ENCODE data around the gene YRDC. TPM values are rescaled to one million over a fixed set of nuclear protein-coding genes. Genes with fewer than 3 reads are reported as not detected.
"Not testable (repeated sequence)": the region's sequence is repeated elsewhere in the genome, so short reads cannot be mapped to it uniquely, and the experiment has no call there.

YRDC gene
- total RNA-seq, 1 donor from 2014 or later, result 14.0 TPM

- peaks cover 3% of the 10 kb centered on the region for H3K27me3 Mint-ChIP-seq
- H3K4me3 Mint-ChIP-seq (ENCODE audit: low read depth), result peak overlapping the region; percentile 59
- TF ChIP-seq CTCF (IDR thresholded peaks at IDR 0.05; ENCODE audit: unreplicated experiment), result no peak
- no peaks in the 10 kb centered on the region for H3K9me3 Mint-ChIP-seq (ENCODE audit: low read depth)
- no peak for DNase-seq (ENCODE audit: low spot score, unreplicated experiment)
- peaks cover 4% of the 10 kb centered on the region for H3K36me3 Mint-ChIP-seq (ENCODE audit: insufficient read depth)
- H3K27ac Mint-ChIP-seq, result no peak overlapping the region
- peaks cover 19% of the 10 kb centered on the region for H3K4me1 Mint-ChIP-seq (ENCODE audit: low read depth)
These were observed 14.9 kb downstream of the YRDC start for GRCh38 chr1:37792943-37793686.

GRCh38 chr1:37782491-37782890 lies 25.5 kb downstream of the YRDC start:
- no peaks in the 10 kb centered on the region for H3K9me3 Mint-ChIP-seq (ENCODE audit: low read depth)
- H3K36me3 Mint-ChIP-seq (ENCODE audit: insufficient read depth), result no peaks in the 10 kb centered on the region
- H3K4me1 Mint-ChIP-seq (ENCODE audit: low read depth), result no peaks in the 10 kb centered on the region
- no peak for DNase-seq (ENCODE audit: low spot score, unreplicated experiment)
- peaks cover 37% of the 10 kb centered on the region for H3K27me3 Mint-ChIP-seq
- H3K27ac Mint-ChIP-seq, result no peak overlapping the region
- no peak overlapping the region for H3K4me3 Mint-ChIP-seq (ENCODE audit: low read depth)
- TF ChIP-seq CTCF (IDR thresholded peaks at IDR 0.05; ENCODE audit: unreplicated experiment), result no peak

GRCh38 chr1:37778654-37779053 lies 29.4 kb downstream of the YRDC start:
- Mint-ChIP-seq H3K4me1 (ENCODE audit: low read depth) (no peaks in the 10 kb centered on the region), H3K36me3 (ENCODE audit: insufficient read depth) (no peaks in the 10 kb centered on the region), H3K4me3 (ENCODE audit: low read depth) (no peak overlapping the region), H3K27ac (no peak overlapping the region), H3K9me3 (ENCODE audit: low read depth) (no peaks in the 10 kb centered on the region), H3K27me3 (peaks cover 30% of the 10 kb centered on the region)
- TF ChIP-seq CTCF (IDR thresholded peaks at IDR 0.05; ENCODE audit: unreplicated experiment), result no peak
- no peak for DNase-seq (ENCODE audit: low spot score, unreplicated experiment)

GRCh38 chr1:37776946-37777516 lies 31.0 kb downstream of the YRDC start:
- peaks cover 33% of the 10 kb centered on the region for H3K27me3 Mint-ChIP-seq
- H3K4me1 Mint-ChIP-seq (ENCODE audit: low read depth), result no peaks in the 10 kb centered on the region
- DNase-seq (ENCODE audit: low spot score, unreplicated experiment), result no peak
- TF ChIP-seq CTCF (IDR thresholded peaks at IDR 0.05; ENCODE audit: unreplicated experiment), result no peak
- no peak overlapping the region for H3K27ac Mint-ChIP-seq
- H3K9me3 Mint-ChIP-seq (ENCODE audit: low read depth), result no peaks in the 10 kb centered on the region
- H3K4me3 Mint-ChIP-seq (ENCODE audit: low read depth), result no peak overlapping the region
- no peaks in the 10 kb centered on the region for H3K36me3 Mint-ChIP-seq (ENCODE audit: insufficient read depth)

- peaks cover 50% of the 10 kb centered on the region for H3K27me3 Mint-ChIP-seq
- H3K4me1 Mint-ChIP-seq (ENCODE audit: low read depth); H3K27ac Mint-ChIP-seq; DNase-seq (ENCODE audit: low spot score, unreplicated experiment); H3K9me3 Mint-ChIP-seq (ENCODE audit: low read depth); H3K36me3 Mint-ChIP-seq (ENCODE audit: insufficient read depth); H3K4me3 Mint-ChIP-seq (ENCODE audit: low read depth): not testable (repeated sequence)
These were observed 36.6 kb downstream of the YRDC start for GRCh38 chr1:37771440-37771839.

- no peak for DNase-seq (ENCODE audit: low spot score, unreplicated experiment)
- TF ChIP-seq CTCF (IDR thresholded peaks at IDR 0.05; ENCODE audit: unreplicated experiment), result no peak
These were observed 40.5 kb downstream of the YRDC start for GRCh38 chr1:37767488-37767887.

More at GRCh38 chr1:37767488-37767887, 40.5 kb downstream of the YRDC start:
- Mint-ChIP-seq H3K36me3 (ENCODE audit: insufficient read depth) (no peaks in the 10 kb centered on the region), H3K27me3 (peaks cover 86% of the 10 kb centered on the region), H3K9me3 (ENCODE audit: low read depth) (no peaks in the 10 kb centered on the region), H3K4me1 (ENCODE audit: low read depth) (no peaks in the 10 kb centered on the region), H3K4me3 (ENCODE audit: low read depth) (no peak overlapping the region), H3K27ac (no peak overlapping the region)
